Mucosa of gallbladder (tissue), 1 donor: ENCODE measurements around the gene ZNF430. TPM values are rescaled to one million over a fixed set of nuclear protein-coding genes. Genes with fewer than 3 reads are reported as not detected.
"Not testable (repeated sequence)": the region's sequence is repeated elsewhere in the genome, so short reads cannot be mapped to it uniquely, and the experiment has no call there.

Experiments used
- DNase-seq: peaks from one replicate; pipeline ENCODE4 v3.0.0-alpha.2; 2020; ENCODE audit warnings: low spot score
- total RNA-seq: library from RNA; stranded (reverse); gene quantifications from one replicate; pipeline ENCODE4 v1.2.1, GENCODE V29; 2021
- donor health status: DM: no; HTN: no; CAD: no.

Gene ZNF430
- 11.1 TPM for total RNA-seq

GRCh38 chr19:21020298-21021227 lies at the start of gene ZNF430:
TSS of gene ZNF430 (plus strand) at chr19:21020657. CDS start at chr19:21020801, 144 bp downstream.
- peak; percentile 96 for DNase-seq

GRCh38 chr19:20992788-20993187 lies 27.7 kb upstream of the ZNF430 start:
- not testable (repeated sequence) for DNase-seq

- DNase-seq: peak; percentile 91
These were observed 20.6 kb upstream of the ZNF430 start for GRCh38 chr19:20999731-21000352.

- DNase-seq: not testable (repeated sequence)
These were observed 781 bp downstream of the ZNF430 start for GRCh38 chr19:21021238-21021637.

GRCh38 chr19:21022996-21023395 lies 2.5 kb downstream of the ZNF430 start:
- DNase-seq: no peak

GRCh38 chr19:21023901-21024300 lies 3.4 kb downstream of the ZNF430 start:
- DNase-seq: no peak

GRCh38 chr19:21028969-21029268 lies 8.5 kb downstream of the ZNF430 start:
- no peak for DNase-seq

- DNase-seq: no peak
These were observed 24.6 kb downstream of the ZNF430 start for GRCh38 chr19:21045028-21045427.

- DNase-seq: no peak
These were observed 26.0 kb downstream of the ZNF430 start for GRCh38 chr19:21046489-21046888.

- no peak for DNase-seq
These were observed 27.3 kb downstream of the ZNF430 start for GRCh38 chr19:21047716-21048115.

GRCh38 chr19:21052902-21053301 lies 32.4 kb downstream of the ZNF430 start:
- DNase-seq: no peak

- DNase-seq: no peak
These were observed 44.9 kb downstream of the ZNF430 start for GRCh38 chr19:21065336-21065735.

- DNase-seq: peak; percentile 94
These were observed 61.8 kb downstream of the ZNF430 start, which contains the start of gene ZNF714 for GRCh38 chr19:21082011-21082975. TSS of gene ZNF714 (plus strand) at chr19:21082203. CDS start at chr19:21098269, 16,066 bp downstream.

GRCh38 chr19:21084343-21084742 lies 63.9 kb downstream of the ZNF430 start:
- DNase-seq: no peak

GRCh38 chr19:21087871-21088270 lies 67.4 kb downstream of the ZNF430 start:
- no peak for DNase-seq

- DNase-seq: no peak
These were observed 71.7 kb downstream of the ZNF430 start for GRCh38 chr19:21092109-21092508.

- DNase-seq: no peak
These were observed 74.0 kb downstream of the ZNF430 start for GRCh38 chr19:21094347-21095025.

- no peak for DNase-seq
These were observed 77.8 kb downstream of the ZNF430 start for GRCh38 chr19:21098291-21098690.

- DNase-seq: no peak
These were observed 81.2 kb downstream of the ZNF430 start for GRCh38 chr19:21101521-21102242.

- DNase-seq: no peak
These were observed 88.7 kb downstream of the ZNF430 start for GRCh38 chr19:21109116-21109515.
